Measurements from ENCODE around the gene HOMER1.

Gene HOMER1, protein sequence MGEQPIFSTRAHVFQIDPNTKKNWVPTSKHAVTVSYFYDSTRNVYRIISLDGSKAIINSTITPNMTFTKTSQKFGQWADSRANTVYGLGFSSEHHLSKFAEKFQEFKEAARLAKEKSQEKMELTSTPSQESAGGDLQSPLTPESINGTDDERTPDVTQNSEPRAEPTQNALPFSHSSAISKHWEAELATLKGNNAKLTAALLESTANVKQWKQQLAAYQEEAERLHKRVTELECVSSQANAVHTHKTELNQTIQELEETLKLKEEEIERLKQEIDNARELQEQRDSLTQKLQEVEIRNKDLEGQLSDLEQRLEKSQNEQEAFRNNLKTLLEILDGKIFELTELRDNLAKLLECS

GRCh38 chr5:79513704-79514390 lies at the start of gene HOMER1:
Gene HOMER1, minus strand, starts transcription at chr5:79514134. Its CDS starts 1,360 bp downstream, at chr5:79512774.
- FAIRE-seq (no peak), DNase-seq (ENCODE audit: insufficient read length, low spot score) (peak; percentile 35)
- TF ChIP-seq CTCF (IDR thresholded peaks at IDR 0.05; ENCODE audit: insufficient read depth, missing control alignments): no peak

DNA sequence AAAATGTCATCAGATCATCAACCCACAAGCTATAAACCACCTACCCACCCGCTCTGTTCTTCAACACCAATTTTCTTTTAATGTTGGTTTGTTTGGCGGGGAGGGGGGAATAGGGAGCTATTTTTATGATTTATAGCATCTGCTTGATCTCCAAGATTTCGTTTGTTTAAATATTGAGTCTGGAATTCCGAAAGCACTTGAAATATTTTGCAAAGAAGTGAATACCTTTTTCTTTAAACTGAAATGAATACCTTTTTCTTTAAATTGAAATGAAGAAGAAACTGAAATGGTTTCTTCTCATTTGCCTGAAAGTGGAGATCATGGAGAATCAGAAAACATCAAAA lies 49.3 kb upstream of the HOMER1 start:
- FAIRE-seq: no peak
- no peak for DNase-seq (ENCODE audit: insufficient read length, low spot score)
- no peak for TF ChIP-seq CTCF (IDR thresholded peaks at IDR 0.05; ENCODE audit: insufficient read depth, missing control alignments)

DNA sequence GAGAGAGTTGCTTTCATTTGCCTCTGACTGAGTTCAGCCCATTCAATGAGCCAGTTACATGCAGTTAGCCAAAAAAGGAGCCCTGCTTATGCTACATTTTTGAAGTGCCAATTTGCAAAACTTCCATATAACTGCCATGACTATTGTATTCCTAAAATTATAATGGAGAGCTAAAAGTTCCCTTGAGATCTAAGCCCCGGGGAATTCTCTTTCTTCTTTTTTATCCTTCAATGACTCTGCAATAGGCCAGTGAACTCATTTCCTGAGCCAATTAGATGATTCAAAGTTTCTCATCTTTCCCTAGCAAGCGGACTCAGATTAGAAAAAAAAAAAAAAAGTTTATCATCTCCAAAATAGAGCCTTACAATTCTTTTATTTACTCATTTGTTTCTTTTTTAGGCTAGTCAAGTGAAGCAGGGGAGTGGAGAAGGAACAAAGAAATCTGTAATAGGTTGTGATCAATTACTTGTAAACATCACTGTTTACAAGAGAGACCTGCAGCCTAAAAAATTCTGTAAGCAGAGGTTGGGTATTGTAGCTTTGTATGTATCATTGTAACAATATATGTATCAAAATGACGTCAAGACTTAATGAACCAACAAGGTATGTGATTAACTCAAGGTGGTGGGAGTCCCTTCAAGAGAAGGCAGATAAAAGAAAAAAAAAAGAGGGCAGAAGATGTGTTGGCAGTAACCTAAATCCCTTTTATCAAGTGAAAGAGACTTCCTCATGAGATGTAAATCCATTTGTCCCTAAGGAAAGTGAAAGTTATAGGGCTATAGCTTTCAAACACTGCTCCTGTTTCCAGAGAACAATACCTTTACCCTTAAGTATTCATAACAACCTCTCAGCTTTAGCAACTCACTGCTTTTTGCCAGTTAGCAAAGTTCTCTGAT lies 48.7 kb upstream of the HOMER1 start:
- FAIRE-seq (no peak), DNase-seq (ENCODE audit: insufficient read length, low spot score) (no peak)
- no peak for TF ChIP-seq CTCF (IDR thresholded peaks at IDR 0.05; ENCODE audit: insufficient read depth, missing control alignments)

DNA sequence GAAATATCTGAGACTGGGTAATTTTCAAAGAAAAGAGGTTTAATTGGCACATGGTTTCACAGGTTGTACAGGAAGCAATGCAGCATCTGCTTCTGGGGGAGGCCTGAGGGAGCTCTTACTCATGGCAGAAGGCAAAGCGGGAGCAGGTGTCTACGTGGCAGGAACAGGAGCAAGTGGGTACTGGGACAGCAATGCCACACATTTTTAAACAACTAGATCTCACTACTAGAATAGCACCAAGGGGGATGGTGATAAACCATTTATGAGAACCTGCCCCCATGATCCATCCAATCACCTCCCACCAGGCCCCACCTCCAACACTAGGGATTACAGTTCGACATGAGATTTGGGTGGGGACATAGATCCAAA lies 47.6 kb upstream of the HOMER1 start:
- FAIRE-seq (no peak), DNase-seq (ENCODE audit: insufficient read length, low spot score) (no peak)
- TF ChIP-seq CTCF (IDR thresholded peaks at IDR 0.05; ENCODE audit: insufficient read depth, missing control alignments): no peak

GRCh38 chr5:79560771-79561524 lies 47.0 kb upstream of the HOMER1 start:
- FAIRE-seq (no peak), DNase-seq (ENCODE audit: insufficient read length, low spot score) (no peak)
- no peak for TF ChIP-seq CTCF (IDR thresholded peaks at IDR 0.05; ENCODE audit: insufficient read depth, missing control alignments)

DNA sequence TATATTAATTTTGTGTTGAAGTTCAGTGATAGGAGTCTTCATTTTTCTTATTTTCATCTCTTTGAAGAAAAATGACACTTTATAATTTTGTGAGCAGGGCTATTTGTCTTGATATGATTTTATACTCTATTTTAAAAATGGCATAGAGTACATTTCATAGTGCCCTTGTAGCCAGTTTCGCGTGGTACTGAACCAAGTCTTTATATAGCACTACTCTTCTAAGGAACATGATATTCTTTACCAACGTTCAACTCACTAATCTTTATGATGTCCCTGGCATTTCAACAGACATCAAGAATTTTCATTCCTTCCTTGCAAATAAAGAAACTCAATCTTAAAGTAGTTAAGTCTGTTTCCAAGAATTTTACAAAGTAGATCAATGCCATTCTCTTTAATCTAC lies 41.5 kb upstream of the HOMER1 start:
- DNase-seq (ENCODE audit: insufficient read length, low spot score): no peak
- no peak for TF ChIP-seq CTCF (IDR thresholded peaks at IDR 0.05; ENCODE audit: insufficient read depth, missing control alignments)
- no peak for FAIRE-seq
